Trophoblast cell (in vitro differentiated cells and primary cell): Measurements from ENCODE around the gene SELENOW.

ENCODE experiments used
- DNase-seq, 2 donors: peaks; one replicate each; pipeline ENCODE4 v3.0.0-alpha.2; 2016
- H2AFZ ChIP-seq: 2 replicates; pipeline ENCODE4 v1.6.1; 2013; ENCODE audit warnings: low read length, moderate library complexity, mild to moderate bottlenecking; ENCODE audit not compliant: insufficient read depth, poor library complexity
- H2AK5ac ChIP-seq: 2 replicates; pipeline ENCODE4 v1.6.1; 2013; ENCODE audit warnings: mild to moderate bottlenecking, low read length
- H2BK120ac ChIP-seq: 2 replicates; pipeline ENCODE4 v1.6.1; 2013; ENCODE audit warnings: low read length, mild to moderate bottlenecking, moderate library complexity; ENCODE audit not compliant: insufficient read depth, poor library complexity
- H2BK12ac ChIP-seq: 2 replicates; pipeline ENCODE4 v1.6.1; 2013; ENCODE audit warnings: mild to moderate bottlenecking, low read length, moderate library complexity
- H2BK5ac ChIP-seq: 2 replicates; pipeline ENCODE4 v1.6.1; 2013; ENCODE audit warnings: low read length, low read depth, moderate library complexity, mild to moderate bottlenecking; ENCODE audit not compliant: poor library complexity
- H3K14ac ChIP-seq: 2 replicates; pipeline ENCODE4 v1.6.1; 2013; ENCODE audit warnings: mild to moderate bottlenecking, low read length
- H3K18ac ChIP-seq: 2 replicates; pipeline ENCODE4 v1.6.1; 2013; ENCODE audit warnings: mild to moderate bottlenecking, low read length
- H3K23ac ChIP-seq: 2 replicates; pipeline ENCODE4 v1.6.1; 2013; ENCODE audit warnings: low read length
- H3K27ac ChIP-seq: 2 replicates; pipeline ENCODE4 v1.5.1; 2013; ENCODE audit warnings: low read depth, mild to moderate bottlenecking, inconsistent platforms, low read length, moderate library complexity
- H3K27me3 ChIP-seq: 2 replicates; pipeline ENCODE4 v1.6.1; 2013; ENCODE audit warnings: inconsistent platforms, mild to moderate bottlenecking, low read length, moderate library complexity; ENCODE audit not compliant: insufficient read depth
- H3K36me3 ChIP-seq, 2 experiments: 1 replicate in 1 of 2; 2 replicates in 1 of 2; pipeline ENCODE4 v1.6.1; 2013; ENCODE audit warnings: low read length in 2 of 2, mild to moderate bottlenecking in 2 of 2, moderate library complexity in 1 of 2; ENCODE audit not compliant: insufficient read depth in 2 of 2, control insufficient read depth in 1 of 2
- H3K4ac ChIP-seq: 2 replicates; pipeline ENCODE4 v1.6.1; 2013; ENCODE audit warnings: low read depth, mild to moderate bottlenecking, low read length, moderate library complexity
- H3K4me1 ChIP-seq, 2 experiments: 1 replicate in 1 of 2; 2 replicates in 1 of 2; pipeline ENCODE4 v1.6.1; 2013; ENCODE audit warnings: low read length in 2 of 2, mild to moderate bottlenecking in 2 of 2, moderate library complexity in 1 of 2; ENCODE audit not compliant: insufficient read depth in 2 of 2, control insufficient read depth in 1 of 2
- H3K4me2 ChIP-seq: 2 replicates; pipeline ENCODE4 v1.6.1; 2013; ENCODE audit warnings: inconsistent platforms, mild to moderate bottlenecking, low read length, moderate library complexity
- H3K4me3 ChIP-seq: 2 replicates; pipeline ENCODE4 v1.5.1; 2013; ENCODE audit warnings: mild to moderate bottlenecking, low read depth, low read length, inconsistent platforms
- H3K79me1 ChIP-seq: one replicate; pipeline ENCODE4 v1.6.1; 2013; ENCODE audit warnings: low read length
- H3K79me2 ChIP-seq: 2 replicates; pipeline ENCODE4 v1.6.1; 2013; ENCODE audit warnings: low read length, mild to moderate bottlenecking; ENCODE audit not compliant: control insufficient read depth, insufficient read depth, poor library complexity
- H3K9ac ChIP-seq: 2 replicates; pipeline ENCODE4 v1.6.1; 2013; ENCODE audit warnings: mild to moderate bottlenecking, low read length
- H3K9me3 ChIP-seq: 2 replicates; pipeline ENCODE4 v1.6.1; 2013; ENCODE audit warnings: low read depth, mild to moderate bottlenecking, control low read depth, inconsistent platforms, low read length; ENCODE audit not compliant: insufficient read depth
- H4K12ac ChIP-seq: 2 replicates; pipeline ENCODE4 v1.6.1; 2013; ENCODE audit warnings: low read depth, mild to moderate bottlenecking, low read length, moderate library complexity
- H4K8ac ChIP-seq: 2 replicates; pipeline ENCODE4 v1.6.1; 2013; ENCODE audit warnings: low read depth, mild to moderate bottlenecking, low read length, moderate library complexity
- H4K91ac ChIP-seq: one replicate; pipeline ENCODE4 v1.6.1; 2013; ENCODE audit warnings: low read depth, mild to moderate bottlenecking, low read length, moderate library complexity
- WGBS: extraction: QIAGEN DNeasy Blood & Tissue Kit; methylation state at CpG from one replicate; pipeline ENCODE4 v1.1.7; 2013; ENCODE audit warnings: missing lambda C conversion rate; ENCODE audit not compliant: insufficient read length, insufficient coverage; ENCODE audit errors: extremely low coverage; 5-methylcytosine and 5-hydroxymethylcytosine counted together

Gene SELENOW

GRCh38 chr19:47821460-47822020 lies 43.0 kb downstream of the SELENOW start, which contains the start of gene CRX:
TSS of gene CRX (plus strand) at chr19:47821937. CDS start at chr19:47834444, 12,507 bp downstream.
- H3K9ac ChIP-seq = no peak within 1 kb of the TSS
- no peak within 1 kb of the TSS for H4K8ac ChIP-seq
- no peaks in the 10 kb centered on the region for H3K36me3 ChIP-seq
- WGBS = no CpG with 5 or more reads among the region's 15 CpGs
- H3K4me2 ChIP-seq = no peak within 1 kb of the TSS
- H2BK5ac ChIP-seq = no peak within 1 kb of the TSS
- H3K79me1 ChIP-seq = no peaks in the 10 kb centered on the region
- H3K27ac ChIP-seq = no peak within 1 kb of the TSS
- no peak within 1 kb of the TSS for H2BK12ac ChIP-seq
- H3K27me3 ChIP-seq = no peaks in the 10 kb centered on the region
- H3K9me3 ChIP-seq = peaks cover 1% of the 10 kb centered on the region
- no peak within 1 kb of the TSS for H3K14ac ChIP-seq
- no peak within 1 kb of the TSS for H2AK5ac ChIP-seq
- no peak for DNase-seq
- no peak within 1 kb of the TSS for H3K4me3 ChIP-seq
- H4K12ac ChIP-seq = no peak within 1 kb of the TSS
- H2BK120ac ChIP-seq = no peak within 1 kb of the TSS
- no peak within 1 kb of the TSS for H4K91ac ChIP-seq
- no peak within 1 kb of the TSS for H2AFZ ChIP-seq
- H3K4ac ChIP-seq = no peak within 1 kb of the TSS
- no peak within 1 kb of the TSS for H3K18ac ChIP-seq
- H3K23ac ChIP-seq = no peak within 1 kb of the TSS
- H3K79me2 ChIP-seq = no peaks in the 10 kb centered on the region
- no peaks in the 10 kb centered on the region for H3K4me1 ChIP-seq

GRCh38 chr19:47824396-47824795 lies 45.9 kb downstream of the SELENOW start:
- no peak overlapping the region for H4K12ac ChIP-seq
- H4K91ac ChIP-seq = no peak overlapping the region
- H2BK5ac ChIP-seq = no peak overlapping the region
- no peak overlapping the region for H3K4me3 ChIP-seq
- no peak overlapping the region for H3K4me2 ChIP-seq
- no peaks in the 10 kb centered on the region for H3K36me3 ChIP-seq
- no peak for DNase-seq
- no peak overlapping the region for H3K14ac ChIP-seq
- H3K27me3 ChIP-seq = no peaks in the 10 kb centered on the region
- no peak overlapping the region for H3K23ac ChIP-seq
- H2AK5ac ChIP-seq = no peak overlapping the region
- H2BK120ac ChIP-seq = no peak overlapping the region
- H4K8ac ChIP-seq = no peak overlapping the region
- H3K79me2 ChIP-seq = no peaks in the 10 kb centered on the region
- peaks cover 1% of the 10 kb centered on the region for H3K9me3 ChIP-seq
- no peak overlapping the region for H3K4ac ChIP-seq
- no peaks in the 10 kb centered on the region for H3K4me1 ChIP-seq
- H3K27ac ChIP-seq = no peak overlapping the region
- no peak overlapping the region for H2AFZ ChIP-seq
- WGBS = no CpG with 5 or more reads among the region's 6 CpGs
- H3K79me1 ChIP-seq = no peaks in the 10 kb centered on the region
- no peak overlapping the region for H2BK12ac ChIP-seq
- H3K9ac ChIP-seq = no peak overlapping the region
- H3K18ac ChIP-seq = no peak overlapping the region

DNA sequence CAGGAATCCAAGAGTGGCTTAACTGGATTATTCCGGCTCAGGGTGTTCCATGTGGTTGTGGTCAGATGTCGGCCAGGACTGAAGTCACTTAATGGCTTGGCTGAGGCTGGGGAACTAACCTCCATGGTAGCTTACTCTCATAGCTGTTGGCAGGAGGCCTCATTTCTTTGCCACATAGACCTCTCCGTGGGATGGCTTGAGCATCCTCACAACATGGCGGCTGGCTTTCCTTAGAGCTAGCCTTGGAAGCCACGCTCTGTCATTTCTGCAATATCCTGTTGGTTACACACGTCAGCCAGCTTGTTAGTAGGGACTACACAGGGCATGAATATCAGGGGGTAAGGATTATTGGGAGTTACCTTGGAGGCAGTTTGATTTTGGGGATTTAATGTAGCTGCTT lies 48.3 kb downstream of the SELENOW start:
- no peaks in the 10 kb centered on the region for H3K27me3 ChIP-seq
- H3K4ac ChIP-seq = no peak overlapping the region
- no peaks in the 10 kb centered on the region for H3K4me1 ChIP-seq
- no peak overlapping the region for H3K9ac ChIP-seq
- no peaks in the 10 kb centered on the region for H3K79me1 ChIP-seq
- H3K18ac ChIP-seq = no peak overlapping the region
- H3K9me3 ChIP-seq = no peaks in the 10 kb centered on the region
- no peak overlapping the region for H3K4me3 ChIP-seq
- no peak overlapping the region for H2BK12ac ChIP-seq
- H3K27ac ChIP-seq = no peak overlapping the region
- no peak overlapping the region for H2BK5ac ChIP-seq
- DNase-seq = no peak
- no peak overlapping the region for H2AFZ ChIP-seq
- H3K4me2 ChIP-seq = no peak overlapping the region
- no peaks in the 10 kb centered on the region for H3K36me3 ChIP-seq
- no peaks in the 10 kb centered on the region for H3K79me2 ChIP-seq
- no peak overlapping the region for H4K91ac ChIP-seq
- WGBS = no CpG with 5 or more reads among the region's 6 CpGs
- no peak overlapping the region for H4K8ac ChIP-seq
- H2AK5ac ChIP-seq = no peak overlapping the region
- H4K12ac ChIP-seq = no peak overlapping the region
- H3K14ac ChIP-seq = no peak overlapping the region
- no peak overlapping the region for H3K23ac ChIP-seq
- no peak overlapping the region for H2BK120ac ChIP-seq

- Histone ChIP-seq H3K23ac (no peak overlapping the region), H3K4me2 (no peak overlapping the region), H3K79me2 (no peaks in the 10 kb centered on the region), H2BK12ac (no peak overlapping the region), H3K9me3 (no peaks in the 10 kb centered on the region), H3K4ac (no peak overlapping the region), H2BK5ac (no peak overlapping the region), H3K79me1 (no peaks in the 10 kb centered on the region), H2BK120ac (no peak overlapping the region), H4K12ac (no peak overlapping the region), H3K9ac (no peak overlapping the region), H2AK5ac (no peak overlapping the region), H4K91ac (no peak overlapping the region), H2AFZ (no peak overlapping the region), H3K18ac (no peak overlapping the region), H3K14ac (no peak overlapping the region), H4K8ac (no peak overlapping the region), H3K36me3 (no peaks in the 10 kb centered on the region), H3K27ac (no peak overlapping the region), H3K27me3 (no peaks in the 10 kb centered on the region), H3K4me1 (no peaks in the 10 kb centered on the region), H3K4me3 (no peak overlapping the region)
- no CpG with 5 or more reads among the region's 4 CpGs for WGBS
- no peak for DNase-seq
Observed at GRCh38 chr19:47832723-47833122, 54.2 kb downstream of the SELENOW start.
